ENCODE data around the gene OR13C3. TPM values are rescaled to one million over a fixed set of nuclear protein-coding genes. Genes with fewer than 3 reads are reported as not detected.
"Not testable (repeated sequence)": the region's sequence is repeated elsewhere in the genome, so short reads cannot be mapped to it uniquely, and the experiment has no call there.

The OR13C3 gene
- total RNA-seq = not detected

DNA sequence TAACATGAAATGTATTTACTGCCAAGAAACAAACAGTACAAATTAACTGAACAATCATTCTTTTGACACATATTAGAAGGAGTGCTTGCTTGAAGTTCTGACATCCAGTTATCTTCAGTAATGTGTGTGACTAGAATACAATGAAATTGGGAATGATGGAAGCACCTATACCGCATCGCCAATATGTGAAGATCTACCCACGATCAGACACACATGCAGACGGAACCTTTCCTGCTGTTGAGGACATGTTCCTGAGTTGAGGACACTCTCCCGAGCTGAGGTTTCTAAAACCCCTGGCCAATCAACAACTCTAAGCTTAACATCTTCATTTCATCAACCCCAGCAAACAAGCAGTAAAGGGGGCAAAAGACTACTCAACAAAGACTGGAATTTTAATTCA, at the start of gene OR13C3:
Gene OR13C3, minus strand, starts transcription at position 101 of the 400 bp plus-strand sequence. CDS start 133 bp downstream, outside the sequence.
- no peak for DNase-seq (ENCODE audit: low spot score)

DNA sequence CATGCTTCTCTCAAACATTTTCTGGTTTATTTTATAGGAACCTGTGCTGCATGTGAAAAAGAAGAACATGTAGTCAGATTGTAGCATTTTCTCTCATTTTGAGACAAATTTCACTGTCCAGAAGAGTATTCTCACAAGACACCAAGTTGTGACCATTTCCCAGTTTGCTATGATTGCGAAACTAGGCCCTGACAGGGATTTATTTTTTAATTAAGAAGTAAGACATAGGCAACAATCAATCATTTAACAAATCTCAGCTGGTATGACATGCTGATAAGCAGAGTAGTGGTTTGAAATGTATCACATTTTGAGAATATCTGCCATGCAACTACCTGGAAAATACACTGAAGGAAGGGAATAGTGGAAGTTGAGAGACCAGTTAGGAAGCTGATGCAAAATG, 43.9 kb upstream of the OR13C3 start:
- DNase-seq (ENCODE audit: low spot score) = no peak

DNA sequence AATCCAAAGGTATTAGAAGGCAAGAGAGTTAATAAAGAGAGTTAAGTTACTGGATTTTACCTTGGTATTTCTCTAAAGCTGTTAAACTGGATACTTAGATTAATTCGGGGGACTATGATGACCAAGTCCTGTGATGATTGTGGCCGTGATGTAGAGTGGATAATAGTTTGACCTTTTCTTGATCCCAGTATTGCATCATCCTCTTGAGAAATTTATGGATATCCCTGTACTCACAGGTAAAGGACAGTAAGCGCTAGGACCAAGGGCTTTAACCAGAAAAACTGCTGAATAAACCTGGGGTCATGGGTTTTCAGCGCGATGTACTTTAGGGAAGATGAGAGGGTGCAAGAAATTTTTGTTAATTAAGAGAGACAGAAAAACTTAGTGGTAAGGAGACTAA, 40.6 kb upstream of the OR13C3 start:
- DNase-seq (ENCODE audit: low spot score) = no peak

DNA sequence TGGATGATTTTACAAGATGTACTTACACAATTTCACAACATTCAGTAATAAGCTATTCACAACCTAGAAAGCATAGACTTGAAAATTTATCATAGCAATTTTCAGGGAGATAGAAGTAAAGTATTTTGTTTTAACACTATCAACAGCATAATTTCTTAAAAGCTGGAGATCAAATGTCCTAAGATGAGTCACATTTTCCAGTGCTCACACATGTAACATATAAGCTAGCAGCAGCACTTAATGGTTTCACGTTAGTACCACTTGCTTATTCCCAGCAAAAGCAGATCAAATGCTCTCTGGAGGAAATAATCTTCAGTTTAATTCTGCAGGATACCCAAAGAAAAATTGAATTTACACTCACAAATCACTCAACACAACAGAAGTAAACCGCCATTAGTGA, 38.8 kb upstream of the OR13C3 start:
- DNase-seq (ENCODE audit: low spot score) = no peak

DNA sequence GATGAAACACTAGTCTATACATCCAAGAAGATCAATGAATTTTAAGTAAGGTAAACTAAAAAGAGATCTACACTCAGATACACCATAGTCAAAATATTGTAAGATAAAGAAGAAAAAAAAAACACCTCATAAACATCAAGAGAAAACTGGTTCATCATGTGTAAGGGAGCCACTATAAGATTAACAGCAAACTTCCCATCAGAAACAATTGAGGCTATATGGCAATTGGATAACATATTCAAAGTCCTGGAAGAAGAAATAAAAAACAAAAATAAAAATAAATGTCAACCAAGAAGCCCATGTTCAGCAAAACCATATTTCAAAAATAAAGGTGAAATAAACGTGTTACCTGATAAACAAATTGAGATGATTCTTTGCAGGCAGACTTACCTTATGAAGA, 36.0 kb upstream of the OR13C3 start:
- no peak for DNase-seq (ENCODE audit: low spot score)

DNA sequence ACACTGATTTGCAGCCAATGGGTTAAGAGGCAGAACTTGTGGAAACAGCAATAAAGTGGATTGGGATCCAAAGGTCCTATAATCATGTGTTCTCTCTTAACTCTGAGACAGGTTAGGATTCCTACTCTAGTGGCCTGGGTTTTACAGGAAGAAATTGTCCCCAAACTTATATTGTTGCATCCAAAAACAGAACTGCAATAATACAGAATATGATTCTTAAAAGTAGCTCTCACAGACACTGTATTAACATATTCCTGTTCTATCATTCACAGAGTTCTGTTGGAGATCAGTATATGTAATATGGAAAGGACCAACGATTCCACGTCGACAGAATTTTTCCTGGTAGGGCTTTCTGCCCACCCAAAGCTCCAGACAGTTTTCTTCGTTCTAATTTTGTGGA, 32.2 kb upstream of the OR13C3 start, which contains the start of gene OR13C8:
Gene OR13C8, plus strand, starts transcription at position 301 of the 400 bp plus-strand sequence. Its CDS starts 0 bp downstream, at position 301.
- DNase-seq (ENCODE audit: low spot score) = no peak

DNA sequence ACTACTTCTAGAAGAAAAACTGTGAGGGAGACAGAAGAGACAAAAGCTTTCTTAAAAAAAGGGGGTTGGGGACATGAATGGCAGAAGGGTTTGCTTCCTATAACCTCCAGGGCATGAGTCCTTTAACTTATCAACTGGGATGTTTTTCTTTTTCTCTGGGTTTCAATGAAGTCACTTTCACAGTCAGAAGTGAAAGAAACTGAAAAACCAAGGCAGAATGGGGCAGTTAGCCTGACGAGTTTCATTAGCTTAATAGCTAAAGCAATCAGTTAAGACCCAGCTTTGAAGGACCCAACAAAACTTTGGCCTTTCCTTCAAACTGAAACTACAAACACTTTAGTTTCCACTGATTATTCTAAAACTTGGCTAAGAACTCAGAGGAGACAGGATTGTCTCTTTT, 27.7 kb upstream of the OR13C3 start:
- DNase-seq (ENCODE audit: low spot score) = no peak

DNA sequence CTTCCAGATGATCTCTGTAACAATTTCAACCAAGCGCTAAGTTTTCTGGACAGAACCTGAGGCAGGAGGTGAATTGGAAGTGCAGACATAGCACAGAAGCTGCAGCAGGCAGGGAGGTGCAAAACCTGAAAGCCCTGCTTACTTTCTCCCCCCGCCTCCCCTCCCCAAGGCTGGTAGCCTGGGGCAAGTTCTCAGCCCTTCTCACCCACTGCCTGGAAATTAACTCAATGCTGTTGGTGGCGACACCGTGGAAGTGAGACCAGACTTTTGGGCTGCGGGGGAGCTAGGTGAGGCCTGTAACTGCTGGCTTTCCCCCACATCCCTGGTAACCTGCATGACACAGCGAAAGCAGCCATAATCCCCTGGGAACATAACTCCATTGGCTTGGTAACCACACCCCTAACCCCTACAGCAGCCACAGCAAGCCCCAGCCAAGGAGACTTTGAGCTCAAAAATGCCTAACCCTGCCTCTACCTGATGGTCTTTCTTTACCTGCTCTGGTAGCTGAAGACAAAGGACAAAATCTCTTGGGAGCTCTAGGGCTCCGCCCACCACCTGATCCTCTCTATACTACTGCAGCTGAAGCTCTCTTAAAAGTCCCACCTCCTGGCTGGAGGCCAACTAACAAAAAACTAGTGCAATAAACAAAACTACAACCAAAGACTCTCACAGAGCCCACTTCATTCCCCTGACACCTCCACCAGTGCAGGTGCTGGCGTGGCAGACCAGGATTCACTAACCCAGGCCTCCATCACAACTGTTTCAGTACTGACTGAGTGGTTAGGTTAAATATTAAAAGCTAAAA, 20.4 kb upstream of the OR13C3 start:
- no peak for DNase-seq (ENCODE audit: low spot score)

DNA sequence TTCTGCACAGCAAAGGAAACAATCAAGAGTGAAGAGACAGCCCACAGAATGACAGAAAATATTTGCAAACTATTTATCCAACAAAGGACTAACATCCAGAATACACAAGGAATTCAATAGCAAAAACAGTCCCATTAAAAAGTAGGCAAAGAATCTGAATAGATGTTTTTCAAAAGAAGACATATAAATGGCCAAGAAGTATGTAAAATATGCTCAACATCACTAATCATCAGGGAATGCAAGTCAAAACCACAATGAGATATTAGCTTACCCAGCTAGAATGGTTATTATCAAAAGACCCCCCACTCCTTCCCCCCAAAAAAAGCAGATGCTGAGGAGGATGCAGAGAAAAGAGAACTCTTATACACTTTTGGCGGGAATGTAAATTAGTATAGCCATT, 18.9 kb upstream of the OR13C3 start:
- no peak for DNase-seq (ENCODE audit: low spot score)

DNA sequence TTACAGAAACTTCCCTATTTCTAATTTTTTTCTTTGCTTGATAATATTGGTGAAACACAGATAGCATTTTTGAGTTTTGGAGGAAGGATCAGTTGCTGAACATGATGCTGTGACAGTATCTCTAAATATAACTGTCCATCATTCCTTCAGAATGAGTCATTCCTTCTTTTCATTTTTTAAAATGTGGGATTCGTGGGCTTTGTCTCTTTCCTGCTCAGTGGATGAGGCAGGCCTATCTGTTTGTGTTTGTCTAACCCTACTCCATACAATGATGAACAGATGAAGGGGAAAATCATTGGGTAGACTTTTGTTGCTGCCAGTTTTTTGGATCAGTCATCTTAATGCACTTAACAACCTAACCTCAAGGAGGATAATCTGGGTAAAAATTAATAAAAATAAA, 16.6 kb upstream of the OR13C3 start:
- DNase-seq (ENCODE audit: low spot score) = no peak

DNA sequence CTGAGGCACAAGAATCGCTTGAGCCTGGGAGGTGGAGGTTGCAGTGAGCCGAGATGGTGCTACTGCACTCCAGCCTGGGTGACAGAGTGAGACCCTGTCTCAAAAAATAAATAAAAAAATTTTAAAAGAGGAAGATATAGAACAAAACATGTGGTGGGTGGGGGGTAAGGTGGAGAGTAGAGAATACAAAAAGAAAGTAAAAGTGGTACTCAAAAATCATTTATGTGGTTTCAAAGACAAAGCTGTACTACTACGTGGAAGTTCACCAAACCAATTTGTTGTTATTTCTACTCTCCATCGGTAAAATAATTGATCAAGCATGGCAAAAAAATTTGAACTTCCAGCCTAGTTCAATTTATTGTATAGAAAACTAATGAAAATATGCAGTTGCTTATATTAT, 8.0 kb upstream of the OR13C3 start:
- no peak for DNase-seq (ENCODE audit: low spot score)

DNA sequence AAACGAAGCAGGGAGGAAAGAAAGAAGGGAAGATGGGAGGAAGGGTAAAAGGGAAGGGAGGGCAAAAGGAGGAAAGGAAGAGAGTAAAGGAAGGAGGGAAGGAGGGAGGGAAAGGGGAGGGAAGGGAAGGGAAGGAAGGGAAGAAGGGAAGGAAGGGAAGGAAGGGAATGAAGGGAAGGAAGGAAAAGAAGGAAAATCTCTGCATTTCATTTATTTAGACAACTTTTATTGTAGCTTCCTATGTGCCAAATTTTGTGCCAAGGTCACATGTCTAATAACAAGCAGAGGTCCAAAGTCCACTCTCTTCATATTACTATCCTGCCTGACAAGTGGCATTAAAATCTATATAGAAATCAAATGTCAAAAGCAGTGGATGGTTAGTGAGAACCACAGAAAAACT, 2.6 kb upstream of the OR13C3 start:
- no peak for DNase-seq (ENCODE audit: low spot score)

DNA sequence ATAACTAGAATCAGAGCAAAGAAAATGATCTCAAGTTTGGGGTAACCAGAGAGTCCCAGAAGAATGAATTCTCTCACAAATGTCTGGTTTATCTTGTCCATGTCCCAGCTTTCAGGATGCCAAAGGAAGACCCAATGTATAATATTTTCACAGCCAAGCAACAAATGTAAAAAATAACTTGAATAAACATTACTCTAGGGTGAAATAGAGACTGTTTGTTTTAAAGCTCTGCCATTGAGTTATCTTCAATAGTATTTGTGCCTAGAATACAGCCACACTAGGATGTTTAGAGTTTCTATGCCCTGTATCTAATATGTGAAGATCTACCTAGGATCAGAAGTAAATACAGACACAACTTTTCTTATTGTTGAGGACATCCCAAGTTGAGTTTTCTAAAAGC, 9.5 kb downstream of the OR13C3 start, which contains the start of gene OR13C4:
Gene OR13C4, minus strand, starts transcription at position 101 of the 400 bp plus-strand sequence. Its CDS starts 0 bp downstream, at position 101.
- DNase-seq (ENCODE audit: low spot score) = no peak

DNA sequence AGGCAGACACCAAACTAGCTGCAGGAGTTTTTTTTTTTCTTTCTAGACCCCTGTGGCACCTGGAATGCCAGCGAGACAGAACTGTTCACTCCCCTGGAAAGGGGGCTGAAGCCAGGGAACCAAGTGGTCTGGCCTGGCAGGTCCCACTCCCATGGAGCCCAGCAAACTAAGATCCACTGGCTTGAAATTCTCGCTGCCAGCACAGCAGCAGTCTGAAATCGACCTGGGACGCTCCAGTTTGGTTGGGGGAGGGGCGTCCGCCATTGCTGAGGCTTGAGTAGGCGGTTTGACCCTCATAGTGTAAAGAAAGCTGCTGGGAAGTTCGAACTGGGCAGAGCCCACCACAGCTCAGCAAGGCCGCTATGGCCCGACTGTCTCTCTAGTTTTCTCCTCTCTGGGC, 16.4 kb downstream of the OR13C3 start:
- DNase-seq (ENCODE audit: low spot score) = not testable (repeated sequence)

DNA sequence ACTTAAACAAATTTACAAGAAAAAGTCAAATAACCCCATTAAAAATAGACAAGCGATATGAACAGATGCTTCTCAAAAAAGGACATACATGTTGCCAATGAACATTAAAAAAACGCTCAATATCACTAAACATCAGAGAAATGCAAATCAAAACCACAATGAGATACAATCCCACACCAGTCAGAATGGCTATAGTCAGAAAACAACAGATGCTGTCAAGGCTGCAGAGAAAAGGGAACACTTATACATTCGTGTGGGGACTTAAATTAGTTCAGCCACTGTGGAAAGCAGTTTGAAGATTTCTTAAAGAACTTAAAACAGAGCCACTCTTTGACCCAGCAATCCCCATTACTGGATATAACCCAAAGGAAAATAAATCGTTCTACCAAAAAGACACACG, 21.8 kb downstream of the OR13C3 start:
- no peak for DNase-seq (ENCODE audit: low spot score)

DNA sequence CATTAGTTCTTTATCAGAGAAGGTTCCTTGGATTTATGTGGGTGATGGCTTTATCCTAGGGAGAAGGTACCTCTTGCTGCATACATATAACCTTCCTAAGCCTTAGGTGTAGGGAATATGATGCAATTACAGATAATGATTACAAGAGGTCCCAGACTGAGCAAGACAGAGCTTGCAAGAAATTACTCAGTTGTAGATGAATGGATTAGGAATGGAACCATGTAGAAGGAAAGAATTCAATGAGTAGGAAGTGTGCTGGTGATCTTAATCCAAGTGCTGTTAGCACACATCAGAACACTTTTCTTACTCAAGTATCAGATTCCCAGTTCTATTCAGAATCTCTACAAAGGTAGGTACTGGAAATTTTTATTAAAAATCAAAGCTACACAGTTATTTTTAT, 30.1 kb downstream of the OR13C3 start:
- no peak for DNase-seq (ENCODE audit: low spot score)

DNA sequence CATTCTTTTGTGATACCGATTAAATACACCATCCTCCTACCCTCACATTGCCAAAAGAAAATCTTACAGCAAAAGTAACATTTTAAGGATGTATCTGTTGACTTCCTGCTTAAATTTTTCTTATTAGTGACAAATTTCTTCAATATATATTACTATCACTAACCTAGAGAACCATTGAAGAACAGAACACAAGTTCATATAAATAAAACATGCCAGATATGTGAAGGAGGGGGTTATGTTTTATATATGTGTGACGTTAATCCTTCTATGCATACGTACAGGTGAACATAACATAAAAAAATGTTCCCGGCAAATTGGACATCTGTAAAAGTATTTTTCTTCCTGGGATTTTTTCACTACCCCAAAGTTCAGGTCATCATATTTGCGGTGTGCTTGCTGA, 32.7 kb downstream of the OR13C3 start, which contains the start of gene OR13F1:
Gene OR13F1, plus strand, starts transcription at position 301 of the 400 bp plus-strand sequence. Its CDS starts 0 bp downstream, at position 301.
- no peak for DNase-seq (ENCODE audit: low spot score)

DNA sequence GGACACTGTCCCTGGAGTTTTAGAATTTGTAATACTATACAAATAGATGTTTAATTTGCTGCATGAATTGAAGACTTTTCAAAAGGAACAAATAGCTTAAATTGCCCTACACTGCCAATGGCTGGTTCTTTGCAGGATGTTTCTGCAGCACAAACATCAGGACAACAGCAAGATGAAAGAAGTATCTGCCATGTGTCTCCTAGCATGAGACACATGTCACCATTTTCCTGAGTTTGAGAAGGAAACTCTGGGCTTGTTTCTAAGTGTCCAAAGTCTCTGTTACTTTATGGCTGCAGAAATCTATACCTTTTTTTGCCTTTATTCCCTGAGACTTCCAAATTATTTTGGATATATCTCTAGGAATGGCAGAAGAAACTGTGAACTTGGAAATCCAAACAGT, 33.2 kb downstream of the OR13C3 start:
- DNase-seq (ENCODE audit: low spot score) = no peak

DNA sequence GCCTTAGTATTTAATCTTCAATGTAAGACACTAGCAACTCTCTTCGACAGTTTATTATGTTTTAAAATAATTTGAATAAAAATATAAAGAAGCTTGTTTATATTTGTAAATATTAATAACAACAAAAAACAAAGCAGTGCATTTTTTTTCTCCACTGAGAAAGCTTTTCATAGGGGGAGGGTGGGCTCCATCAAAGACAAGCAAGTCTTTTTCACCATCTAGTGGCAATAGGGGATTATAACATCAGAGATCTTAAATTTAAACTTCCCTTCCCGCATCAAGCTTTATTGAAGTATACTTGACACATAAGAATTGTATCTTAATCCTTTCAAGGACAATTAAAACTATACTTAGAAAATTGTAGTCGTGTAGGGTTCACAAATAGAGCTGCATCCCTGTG, 41.8 kb downstream of the OR13C3 start:
- no peak for DNase-seq (ENCODE audit: low spot score)

Measured in ureter (tissue), 1 donor.